ENCODE measurements around the gene TMEM222.
"Not testable (repeated sequence)": the region's sequence is repeated elsewhere in the genome, so short reads cannot be mapped to it uniquely, and the experiment has no call there.

TMEM222 gene

DNA sequence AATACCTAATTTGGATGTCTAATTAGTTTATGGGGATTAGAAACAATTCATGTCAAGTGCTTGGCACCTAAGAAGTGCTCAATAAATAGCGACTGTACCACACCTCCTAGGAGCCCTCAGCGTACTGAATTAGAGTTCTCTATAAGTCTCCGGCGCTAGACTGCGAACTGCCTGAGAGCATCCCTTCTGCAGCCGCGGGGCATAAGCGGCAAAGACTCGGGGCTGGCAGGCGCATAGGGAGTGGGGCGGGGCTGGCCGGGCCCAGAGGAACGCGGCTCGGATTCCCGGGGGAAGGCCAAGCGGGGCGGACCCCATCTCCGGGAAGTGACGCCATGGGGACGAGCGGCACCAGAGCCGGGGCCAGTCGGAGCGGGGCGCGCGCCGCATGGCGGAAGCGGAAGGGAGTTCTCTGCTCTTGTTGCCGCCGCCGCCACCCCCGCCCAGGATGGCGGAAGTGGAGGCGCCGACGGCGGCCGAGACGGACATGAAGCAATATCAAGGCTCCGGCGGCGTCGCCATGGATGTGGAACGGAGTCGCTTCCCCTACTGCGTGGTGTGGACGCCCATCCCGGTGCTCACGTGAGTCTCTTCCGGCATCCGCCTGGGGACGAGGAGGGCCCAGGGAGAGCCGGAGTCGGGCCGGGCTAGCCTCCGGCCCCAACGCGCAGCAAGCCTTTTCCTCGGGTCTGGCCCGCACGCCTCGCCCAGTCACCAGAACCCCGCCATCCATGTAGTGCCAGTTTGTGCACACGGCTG lies at the start of gene TMEM222:
TMEM222 (plus strand) TSS at position 351 of the 756 bp plus-strand sequence; CDS start at position 386, 35 bp downstream.
- DNase-seq, result peak; percentile 96

DNA sequence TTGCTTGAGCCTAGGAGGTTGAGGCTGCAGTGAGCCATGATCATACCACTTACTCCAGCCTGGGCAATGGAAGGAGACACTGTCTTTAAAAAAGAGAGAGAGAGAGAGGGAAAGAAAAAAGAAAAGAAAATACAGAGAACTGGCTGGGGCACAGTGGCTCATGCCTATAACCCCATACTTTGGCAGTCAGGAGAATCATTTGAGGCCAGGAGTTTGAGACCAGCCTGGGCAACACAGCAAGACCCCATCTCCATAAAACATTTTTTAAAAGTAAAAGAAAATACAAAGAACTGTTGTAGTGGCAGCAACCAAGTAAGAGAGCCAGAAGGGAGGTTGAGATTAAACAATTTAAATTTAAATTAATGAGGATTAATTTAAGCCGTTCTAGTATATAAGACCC lies 47.8 kb upstream of the TMEM222 start:
- no peak for DNase-seq

- no peak for DNase-seq
Observed at GRCh38 chr1:27275696-27276095, 46.3 kb upstream of the TMEM222 start.

DNA sequence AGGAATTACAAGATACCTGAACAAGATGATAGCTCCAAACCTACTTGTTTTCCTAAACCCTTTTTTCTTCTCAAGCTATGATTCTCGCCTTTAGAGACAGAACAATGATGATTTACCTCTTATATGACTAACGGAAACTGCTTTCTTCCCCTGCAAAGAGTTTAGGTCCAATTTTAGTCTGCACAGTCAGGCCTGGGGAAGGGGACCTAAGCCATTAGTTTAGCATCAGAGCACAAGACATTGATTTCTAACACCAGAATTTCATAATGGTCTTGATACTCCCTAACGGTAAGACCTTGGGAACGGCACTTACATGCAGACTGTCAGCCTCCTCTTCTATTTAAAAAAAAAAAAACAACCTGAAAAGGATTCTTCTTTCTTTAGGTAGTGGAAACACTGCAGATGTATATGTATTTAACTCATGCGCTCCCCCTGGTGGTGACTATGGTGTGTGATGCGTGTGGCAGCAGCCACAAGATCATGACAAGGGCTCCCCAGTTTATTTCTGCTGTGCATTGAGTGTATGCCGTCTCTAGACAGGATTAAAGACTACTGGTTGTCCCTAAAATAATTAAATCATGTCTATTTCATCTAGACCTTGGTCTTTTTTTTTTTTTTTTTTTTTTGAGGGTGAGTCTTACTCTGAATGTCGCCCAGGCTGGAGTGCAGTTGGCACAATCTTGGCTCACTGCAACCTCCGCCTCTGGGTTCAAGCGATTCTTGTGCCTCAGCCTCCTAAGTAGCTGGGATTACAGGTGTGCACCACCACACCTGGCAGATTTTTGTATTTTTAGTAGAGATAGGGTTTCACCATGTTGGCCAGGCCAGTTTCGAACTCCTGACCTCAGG lies 37.3 kb upstream of the TMEM222 start:
- peak; percentile 88 for DNase-seq

- DNase-seq, result no peak
Observed at GRCh38 chr1:27285274-27285660, 36.7 kb upstream of the TMEM222 start.

GRCh38 chr1:27285821-27286220 lies 36.1 kb upstream of the TMEM222 start:
- DNase-seq, result not testable (repeated sequence)

DNA sequence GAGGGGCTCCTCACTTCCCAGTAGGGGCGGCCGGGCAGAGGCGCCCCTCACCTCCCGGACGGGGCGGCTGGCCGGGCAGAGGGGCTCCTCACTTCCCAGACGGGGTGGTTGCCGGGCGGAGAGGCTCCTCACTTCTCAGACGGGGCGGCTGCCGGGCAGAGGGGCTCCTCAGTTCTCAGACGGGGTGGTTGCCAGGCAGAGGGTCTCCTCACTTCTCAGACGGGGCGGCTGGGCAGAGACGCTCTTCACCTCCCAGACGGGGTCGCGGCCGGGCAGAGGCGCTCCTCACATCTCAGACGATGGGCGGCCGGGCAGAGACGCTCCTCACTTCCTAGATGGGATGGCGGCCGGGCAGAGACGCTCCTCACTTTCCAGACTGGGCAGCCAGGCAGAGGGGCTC lies 32.8 kb upstream of the TMEM222 start:
- not testable (repeated sequence) for DNase-seq

GRCh38 chr1:27290581-27290980 lies 31.4 kb upstream of the TMEM222 start:
- DNase-seq, result no peak

DNA sequence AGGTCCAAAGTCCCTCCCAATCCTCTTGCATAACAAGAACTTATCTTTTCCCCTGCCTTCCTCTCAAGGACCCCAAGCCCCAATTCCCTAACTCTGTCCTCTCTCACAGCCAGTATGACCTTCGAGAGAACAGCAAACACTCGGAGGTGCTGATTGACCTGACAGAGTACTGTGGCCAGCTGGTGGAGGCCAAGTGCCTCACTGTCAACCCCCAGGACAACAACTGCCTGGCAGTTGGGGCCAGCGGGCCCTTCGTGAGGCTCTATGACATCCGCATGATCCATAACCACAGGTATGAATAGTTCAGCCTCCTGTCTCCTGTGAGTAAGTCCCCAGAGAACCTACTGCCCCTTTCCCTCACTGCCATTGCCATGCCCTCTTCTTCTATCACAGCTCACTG lies 29.9 kb upstream of the TMEM222 start:
- DNase-seq, result no peak

- no peak for DNase-seq
Observed at GRCh38 chr1:27293915-27294314, 28.0 kb upstream of the TMEM222 start.

- DNase-seq, result peak; percentile 65
Observed at GRCh38 chr1:27296773-27297291, 25.1 kb upstream of the TMEM222 start.

- DNase-seq, result no peak
Observed at GRCh38 chr1:27297903-27298302, 24.1 kb upstream of the TMEM222 start.

DNA sequence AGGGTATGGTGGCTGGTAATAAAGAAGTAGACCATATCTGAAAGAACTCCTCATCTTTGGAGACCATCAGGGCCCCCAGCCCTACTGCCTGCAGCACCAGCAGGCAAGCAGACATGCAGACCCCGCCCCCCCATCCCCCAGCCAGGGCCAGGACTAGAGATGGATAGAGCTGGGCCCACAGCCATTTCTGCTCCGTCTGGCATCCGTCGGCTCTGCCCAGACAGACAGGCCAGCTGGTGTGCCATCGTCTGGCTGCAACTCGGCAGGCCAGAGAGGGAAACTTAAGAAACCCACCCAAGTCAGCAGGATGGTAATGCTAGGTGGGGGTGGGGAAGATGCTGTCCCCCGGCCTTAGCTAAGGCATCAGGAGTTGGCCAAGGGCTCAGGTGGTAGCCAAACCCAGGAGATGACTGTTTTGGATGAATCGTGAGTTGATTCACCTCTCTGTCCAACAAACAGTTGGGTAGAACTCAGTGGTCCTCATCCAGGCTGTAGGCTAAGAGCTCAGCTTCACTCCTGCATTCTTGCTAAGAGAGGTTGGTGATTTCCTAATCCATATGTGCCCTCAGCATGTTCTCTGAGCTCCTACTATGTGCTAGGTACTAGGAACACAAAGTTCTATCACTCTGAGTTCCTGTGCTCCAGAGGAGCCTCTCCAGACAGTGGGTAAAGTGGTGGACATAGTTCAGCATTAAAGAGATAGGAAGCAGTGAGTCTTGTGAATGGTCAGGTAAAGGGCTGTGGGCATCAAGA lies 23.2 kb upstream of the TMEM222 start:
- DNase-seq, result no peak

DNA sequence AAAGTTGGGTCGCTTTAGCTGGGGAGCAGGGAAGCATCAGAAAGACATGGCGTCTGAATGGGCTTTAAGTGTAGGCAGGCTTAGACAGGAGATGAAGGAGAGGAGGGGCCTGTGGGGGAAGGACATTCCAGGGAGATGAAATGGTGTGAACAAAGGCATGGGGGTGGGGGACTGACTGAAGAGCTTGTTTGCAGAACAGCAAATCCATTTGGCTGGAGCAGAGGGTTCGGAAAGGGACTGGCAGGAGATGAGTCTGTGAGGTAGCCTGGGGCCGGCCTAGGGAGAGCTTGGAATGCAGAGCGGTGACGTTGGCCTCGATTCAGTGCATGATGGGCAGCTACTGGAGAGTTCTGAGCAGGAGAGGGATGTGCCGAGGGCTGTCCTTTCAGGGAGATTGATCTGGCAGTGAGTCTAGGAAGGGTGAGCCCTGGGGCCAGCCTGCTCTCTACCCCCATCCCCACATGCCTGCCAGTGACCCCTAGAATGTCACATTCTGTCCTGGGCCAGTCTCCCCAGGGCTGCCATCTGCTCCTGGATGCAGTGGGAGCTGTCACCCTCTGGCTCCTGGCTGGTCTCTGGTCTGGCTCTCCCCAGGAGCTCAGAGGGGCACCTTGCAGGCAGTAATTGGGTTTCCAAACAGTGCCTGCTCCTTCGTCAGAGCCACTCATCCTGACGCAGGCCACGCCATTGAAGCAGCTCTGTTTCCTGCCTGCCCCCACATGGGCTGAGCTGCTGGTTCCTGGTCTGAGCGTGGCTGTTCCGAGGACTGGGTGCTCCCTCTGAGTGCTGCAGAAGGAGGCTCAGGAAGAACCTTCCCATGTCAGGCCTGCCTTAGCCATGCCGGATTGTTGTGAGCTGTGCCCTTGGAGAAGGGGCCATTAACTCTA lies 22.3 kb upstream of the TMEM222 start:
- DNase-seq, result no peak

GRCh38 chr1:27300341-27301051 lies 21.5 kb upstream of the TMEM222 start:
- DNase-seq, result peak; percentile 83

- DNase-seq, result no peak
Observed at GRCh38 chr1:27301052-27301422, 20.9 kb upstream of the TMEM222 start.

DNA sequence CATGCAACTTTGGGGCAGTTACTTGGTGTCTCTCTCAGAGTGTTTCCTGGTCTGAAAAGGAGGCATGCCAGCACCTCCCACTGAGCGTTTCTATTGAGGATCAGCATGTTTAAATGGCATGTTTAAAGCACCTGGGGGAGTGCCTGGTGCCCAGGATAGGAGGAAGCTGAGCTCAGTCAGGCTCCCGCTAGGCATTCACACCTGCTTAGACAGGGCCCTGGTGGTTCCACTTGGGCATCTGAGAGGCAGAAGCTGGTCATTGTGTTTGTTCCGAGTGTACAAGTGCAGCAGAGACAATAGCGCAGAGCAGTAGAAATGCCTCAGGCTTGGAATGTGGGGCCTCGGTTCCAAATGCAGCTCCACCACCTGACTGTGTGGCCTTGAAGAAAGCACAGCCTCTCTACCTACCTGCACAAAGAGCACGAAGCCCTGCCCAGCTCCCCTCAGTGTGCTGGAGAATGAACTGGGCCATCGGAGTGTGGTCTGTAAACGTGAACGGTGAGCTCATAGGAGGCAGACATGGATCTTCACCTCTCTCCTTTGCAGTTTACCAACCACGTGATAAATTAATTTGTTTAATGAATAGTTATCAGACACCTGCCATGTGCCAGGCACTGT lies 20.3 kb upstream of the TMEM222 start:
- no peak for DNase-seq

GRCh38 chr1:27302612-27303011 lies 19.4 kb upstream of the TMEM222 start:
- DNase-seq, result no peak

DNA sequence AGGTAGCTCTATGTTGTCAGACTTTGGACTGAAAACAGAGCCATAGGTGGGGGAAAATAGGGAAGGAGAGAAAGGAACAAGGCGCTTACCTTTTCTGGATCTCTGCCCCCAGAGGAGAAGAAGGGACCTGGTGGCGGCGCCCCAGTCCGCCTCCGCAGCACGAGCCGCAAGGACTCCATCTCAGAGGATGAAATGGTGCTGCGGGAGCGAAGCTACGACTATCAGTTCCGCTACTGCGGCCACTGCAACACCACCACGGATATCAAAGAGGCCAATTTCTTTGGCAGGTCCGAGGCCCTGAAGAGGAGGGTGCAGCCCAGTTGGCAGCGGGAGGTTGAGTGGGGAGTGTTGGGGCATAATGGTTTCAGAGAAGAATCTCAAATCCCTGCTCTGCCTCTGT lies 18.5 kb upstream of the TMEM222 start:
- no peak for DNase-seq

DNA sequence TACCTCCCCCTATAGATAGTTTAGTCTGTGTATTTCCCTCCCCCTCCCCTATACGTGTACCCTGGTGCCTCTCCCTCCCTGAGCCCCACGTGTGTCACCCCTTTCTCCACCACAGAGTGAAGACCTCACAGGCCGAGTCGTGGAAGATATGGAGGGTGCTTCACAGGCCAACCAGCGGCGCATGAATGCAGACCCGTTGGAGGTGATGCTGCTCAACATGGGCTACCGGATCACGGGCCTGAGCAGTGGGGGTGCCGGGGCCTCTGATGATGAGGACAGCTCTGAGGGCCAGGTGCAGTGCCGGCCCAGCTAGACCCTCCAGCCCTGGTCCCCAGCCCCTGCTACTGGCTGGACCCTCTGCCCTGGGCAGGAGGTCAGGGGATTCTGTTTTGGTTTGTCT lies 15.9 kb upstream of the TMEM222 start:
- DNase-seq, result no peak
